HL-60 (cell line): ENCODE data around the gene LPAR5.
A peak's percentile ranks its signal among the peaks of the same experiment; 100 is the strongest.

ENCODE experiments used
- TF ChIP-seq, protein P1 (sequence below): IDR thresholded peaks from 2 replicates; pipeline ENCODE4 v1.6.1; 2012; ENCODE audit warnings: low read depth; ENCODE audit not compliant: insufficient replicate concordance
- TF ChIP-seq, protein P2 (sequence below): IDR thresholded peaks from one replicate; pipeline ENCODE4 v1.5.1; 2011; ENCODE audit warnings: low read length, control low read depth, inconsistent platforms; ENCODE audit not compliant: insufficient read depth

DNA sequence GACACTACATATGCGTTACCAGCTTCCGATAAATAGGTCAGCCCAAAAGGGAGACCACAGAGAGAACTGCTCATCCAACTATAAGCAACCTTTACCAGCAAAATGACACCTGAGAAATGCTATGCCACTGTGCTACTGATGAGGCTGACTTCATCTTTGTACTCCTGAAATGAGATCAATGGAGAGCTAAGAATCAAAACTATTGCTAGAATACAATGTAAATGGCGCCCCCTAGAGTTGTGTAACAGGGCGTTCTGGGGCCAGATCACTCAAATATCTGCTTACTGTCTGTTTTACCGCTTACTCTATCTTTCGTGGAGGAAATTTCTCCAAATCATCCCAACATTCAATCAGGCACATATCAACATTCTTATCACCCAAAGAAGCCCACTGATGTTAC lies 48.9 kb upstream of the LPAR5 start:
- TF ChIP-seq, protein P1, sequence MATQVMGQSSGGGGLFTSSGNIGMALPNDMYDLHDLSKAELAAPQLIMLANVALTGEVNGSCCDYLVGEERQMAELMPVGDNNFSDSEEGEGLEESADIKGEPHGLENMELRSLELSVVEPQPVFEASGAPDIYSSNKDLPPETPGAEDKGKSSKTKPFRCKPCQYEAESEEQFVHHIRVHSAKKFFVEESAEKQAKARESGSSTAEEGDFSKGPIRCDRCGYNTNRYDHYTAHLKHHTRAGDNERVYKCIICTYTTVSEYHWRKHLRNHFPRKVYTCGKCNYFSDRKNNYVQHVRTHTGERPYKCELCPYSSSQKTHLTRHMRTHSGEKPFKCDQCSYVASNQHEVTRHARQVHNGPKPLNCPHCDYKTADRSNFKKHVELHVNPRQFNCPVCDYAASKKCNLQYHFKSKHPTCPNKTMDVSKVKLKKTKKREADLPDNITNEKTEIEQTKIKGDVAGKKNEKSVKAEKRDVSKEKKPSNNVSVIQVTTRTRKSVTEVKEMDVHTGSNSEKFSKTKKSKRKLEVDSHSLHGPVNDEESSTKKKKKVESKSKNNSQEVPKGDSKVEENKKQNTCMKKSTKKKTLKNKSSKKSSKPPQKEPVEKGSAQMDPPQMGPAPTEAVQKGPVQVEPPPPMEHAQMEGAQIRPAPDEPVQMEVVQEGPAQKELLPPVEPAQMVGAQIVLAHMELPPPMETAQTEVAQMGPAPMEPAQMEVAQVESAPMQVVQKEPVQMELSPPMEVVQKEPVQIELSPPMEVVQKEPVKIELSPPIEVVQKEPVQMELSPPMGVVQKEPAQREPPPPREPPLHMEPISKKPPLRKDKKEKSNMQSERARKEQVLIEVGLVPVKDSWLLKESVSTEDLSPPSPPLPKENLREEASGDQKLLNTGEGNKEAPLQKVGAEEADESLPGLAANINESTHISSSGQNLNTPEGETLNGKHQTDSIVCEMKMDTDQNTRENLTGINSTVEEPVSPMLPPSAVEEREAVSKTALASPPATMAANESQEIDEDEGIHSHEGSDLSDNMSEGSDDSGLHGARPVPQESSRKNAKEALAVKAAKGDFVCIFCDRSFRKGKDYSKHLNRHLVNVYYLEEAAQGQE: no peak
- TF ChIP-seq, protein P2, sequence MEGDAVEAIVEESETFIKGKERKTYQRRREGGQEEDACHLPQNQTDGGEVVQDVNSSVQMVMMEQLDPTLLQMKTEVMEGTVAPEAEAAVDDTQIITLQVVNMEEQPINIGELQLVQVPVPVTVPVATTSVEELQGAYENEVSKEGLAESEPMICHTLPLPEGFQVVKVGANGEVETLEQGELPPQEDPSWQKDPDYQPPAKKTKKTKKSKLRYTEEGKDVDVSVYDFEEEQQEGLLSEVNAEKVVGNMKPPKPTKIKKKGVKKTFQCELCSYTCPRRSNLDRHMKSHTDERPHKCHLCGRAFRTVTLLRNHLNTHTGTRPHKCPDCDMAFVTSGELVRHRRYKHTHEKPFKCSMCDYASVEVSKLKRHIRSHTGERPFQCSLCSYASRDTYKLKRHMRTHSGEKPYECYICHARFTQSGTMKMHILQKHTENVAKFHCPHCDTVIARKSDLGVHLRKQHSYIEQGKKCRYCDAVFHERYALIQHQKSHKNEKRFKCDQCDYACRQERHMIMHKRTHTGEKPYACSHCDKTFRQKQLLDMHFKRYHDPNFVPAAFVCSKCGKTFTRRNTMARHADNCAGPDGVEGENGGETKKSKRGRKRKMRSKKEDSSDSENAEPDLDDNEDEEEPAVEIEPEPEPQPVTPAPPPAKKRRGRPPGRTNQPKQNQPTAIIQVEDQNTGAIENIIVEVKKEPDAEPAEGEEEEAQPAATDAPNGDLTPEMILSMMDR: peak; percentile 22
